CD8-positive, alpha-beta memory T cell (primary cell): Measurements from ENCODE around the gene KAZN. TPM values are rescaled to one million over a fixed set of nuclear protein-coding genes. Genes with fewer than 3 reads are reported as not detected.

Source experiments
- CTCF ChIA-PET: fragments of 350-600 bp; sonication (Branson Sonifier 250); formaldehyde crosslinking; loops from one replicate; lab custom pipeline; 2021; ENCODE audit warnings: antibody characterized with exemption; lab: Charles Lee
- POLR2A ChIA-PET: fragments of 350-600 bp; sonication (Branson Sonifier 250); formaldehyde crosslinking; loops from one replicate; lab custom pipeline; 2021; ENCODE audit warnings: antibody characterized with exemption; lab: Charles Lee
- DNase-seq, 5 donors: peaks; one replicate each; pipeline versions ENCODE4 v3.0.0 to v3.0.0-alpha.2; 2020 to 2022; ENCODE audit warnings: mixed read lengths in 1 of 5
- H3K27ac ChIP-seq: one replicate; pipeline ENCODE4 v1.7.0; 2013; ENCODE audit warnings: low read depth, mild to moderate bottlenecking, low read length, moderate library complexity
- H3K27me3 ChIP-seq: 2 replicates; pipeline ENCODE4 v1.7.0; 2013; ENCODE audit warnings: low read length, mild to moderate bottlenecking; ENCODE audit not compliant: insufficient read depth, poor library complexity, severe bottlenecking
- H3K36me3 ChIP-seq: 2 replicates; pipeline ENCODE4 v1.7.0; 2013; ENCODE audit warnings: mild to moderate bottlenecking, low read length, moderate library complexity; ENCODE audit not compliant: insufficient read depth
- H3K4me1 ChIP-seq: 2 replicates; pipeline ENCODE4 v1.7.0; 2013; ENCODE audit warnings: mild to moderate bottlenecking, low read length, moderate library complexity; ENCODE audit not compliant: insufficient read depth
- H3K4me3 ChIP-seq: 2 replicates; pipeline ENCODE4 v1.7.0; 2013; ENCODE audit warnings: mild to moderate bottlenecking, low read length
- H3K9me3 ChIP-seq: 2 replicates; pipeline ENCODE4 v1.7.0; 2013; ENCODE audit warnings: mild to moderate bottlenecking, low read length
- H3K27ac Mint-ChIP-seq, 8 donors: one replicate each; pipeline ENCODE4 v1.8.0; 2020 to 2021; ENCODE audit warnings: mixed read lengths in 8 of 8, mild to moderate bottlenecking in 6 of 8, inconsistent platforms in 3 of 8, moderate library complexity in 3 of 8
- H3K27me3 Mint-ChIP-seq, 2 donors: one replicate each; pipeline ENCODE4 v1.8.0; 2020 to 2021; ENCODE audit warnings: mixed read lengths in 2 of 2, mild to moderate bottlenecking in 1 of 2, moderate library complexity in 1 of 2
- H3K36me3 Mint-ChIP-seq, 3 donors: one replicate each; pipeline ENCODE4 v1.8.0; 2020 to 2021; ENCODE audit warnings: mixed read lengths in 3 of 3, inconsistent platforms in 1 of 3, mild to moderate bottlenecking in 1 of 3
- H3K4me1 Mint-ChIP-seq, 3 donors: one replicate each; pipeline ENCODE4 v1.8.0; 2020 to 2021; ENCODE audit warnings: mixed read lengths in 3 of 3, inconsistent platforms in 1 of 3, mild to moderate bottlenecking in 1 of 3
- H3K4me3 Mint-ChIP-seq, 7 donors: one replicate each; pipeline ENCODE4 v1.8.0; 2020 to 2021; ENCODE audit warnings: mixed read lengths in 7 of 7, mild to moderate bottlenecking in 6 of 7, moderate library complexity in 4 of 7, inconsistent platforms in 2 of 7
- H3K9me3 Mint-ChIP-seq, 5 donors: one replicate each; pipeline ENCODE4 v1.8.0; 2020 to 2022; ENCODE audit warnings: mixed read lengths in 5 of 5, mild to moderate bottlenecking in 3 of 5, moderate library complexity in 2 of 5, inconsistent platforms in 1 of 5
- polyA plus RNA-seq: library from polyadenylated mRNA; unstranded; fragments of 300-500 nt; fragmentation: Illumina TruSeq; gene quantifications from one replicate; pipeline ENCODE4 v1.2.3, GENCODE V29; 2021
- total RNA-seq, 2 experiments: library from RNA; stranded (reverse); gene quantifications; one replicate each; pipeline ENCODE4 v1.2.3, GENCODE V29; 2021

Gene KAZN
- total and polyA plus RNA-seq, 3 experiments from 2014 or later, result 0.15 to 0.35 (median 0.18) TPM

DNA sequence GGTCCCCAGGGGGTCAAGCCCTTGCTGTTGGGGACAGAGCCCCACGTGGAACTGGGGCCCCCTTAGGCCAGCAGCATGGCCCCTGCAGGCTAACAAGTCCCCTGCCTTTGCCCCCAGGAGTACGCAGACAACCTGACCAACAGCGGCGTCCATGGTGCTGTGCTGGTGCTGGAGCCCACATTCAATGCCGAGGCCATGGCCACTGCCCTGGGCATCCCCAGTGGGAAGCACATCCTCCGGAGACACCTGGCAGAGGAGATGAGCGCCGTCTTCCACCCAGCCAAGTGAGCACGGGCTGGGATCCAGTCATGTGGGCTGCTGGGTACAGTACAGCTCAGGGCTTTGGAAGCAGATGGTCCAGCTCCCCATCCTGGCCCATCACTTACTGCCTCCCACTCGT is 505.4 kb downstream of the KAZN start:
- peaks cover 9% of the 10 kb centered on the region for H3K27me3 ChIP-seq
- H3K27me3 Mint-ChIP-seq, result peaks cover 22 to 39% of the 10 kb centered on the region in 2 donors

DNA sequence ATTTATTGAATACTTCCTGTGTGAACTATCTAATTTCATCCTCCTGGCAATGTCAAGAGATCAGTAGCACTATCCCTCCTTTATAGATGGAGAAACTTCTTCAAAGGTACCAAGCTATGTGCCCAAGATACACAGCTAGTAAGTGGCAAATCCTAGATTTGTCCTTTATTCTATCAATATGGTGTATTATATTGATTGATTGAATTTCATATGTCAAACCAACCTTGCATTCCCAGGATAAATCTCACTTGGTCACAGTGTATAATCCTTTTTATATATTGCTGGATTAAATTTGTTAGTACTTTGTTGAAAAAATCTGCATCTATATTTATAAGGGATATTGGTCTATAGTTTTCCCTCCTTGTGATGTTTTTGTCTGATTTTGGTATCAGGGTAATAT is 506.3 kb downstream of the KAZN start:
- Mint-ChIP-seq H3K4me1 (peaks cover 2 to 15% (median 13%) of the 10 kb centered on the region in 3 donors), H3K4me3 (no peak overlapping the region), H3K36me3 (no peaks in the 10 kb centered on the region), H3K27ac (no peak overlapping the region), H3K27me3 (peaks cover 20 to 30% of the 10 kb centered on the region in 2 donors), H3K9me3 (peaks cover 0 to 5% (median 1%) of the 10 kb centered on the region in 5 donors)
- Histone ChIP-seq H3K36me3 (no peaks in the 10 kb centered on the region), H3K9me3 (no peaks in the 10 kb centered on the region), H3K4me3 (no peak overlapping the region), H3K4me1 (no peaks in the 10 kb centered on the region), H3K27me3 (peaks cover 9% of the 10 kb centered on the region), H3K27ac (no peak overlapping the region)
- POLR2A ChIA-PET, result no interaction called here
- DNase-seq, result no peak
- CTCF ChIA-PET, result no interaction called here

More for the DNA sequence above, 505.4 kb downstream of the KAZN start:
- Histone ChIP-seq H3K4me1 (no peaks in the 10 kb centered on the region), H3K27ac (no peak overlapping the region), H3K36me3 (no peaks in the 10 kb centered on the region), H3K4me3 (no peak overlapping the region), H3K9me3 (no peaks in the 10 kb centered on the region)
- ChIA-PET POLR2A (no interaction called here), CTCF (no interaction called here)
- peaks cover 2 to 16% (median 13%) of the 10 kb centered on the region in 3 donors for H3K4me1 Mint-ChIP-seq
- peak in 1 of 5 donors; percentile 21 for DNase-seq
- H3K4me3 Mint-ChIP-seq, result no peak overlapping the region
- no peak overlapping the region for H3K27ac Mint-ChIP-seq
- peaks cover 0 to 5% (median 1%) of the 10 kb centered on the region in 5 donors for H3K9me3 Mint-ChIP-seq
- H3K36me3 Mint-ChIP-seq, result no peaks in the 10 kb centered on the region

DNA sequence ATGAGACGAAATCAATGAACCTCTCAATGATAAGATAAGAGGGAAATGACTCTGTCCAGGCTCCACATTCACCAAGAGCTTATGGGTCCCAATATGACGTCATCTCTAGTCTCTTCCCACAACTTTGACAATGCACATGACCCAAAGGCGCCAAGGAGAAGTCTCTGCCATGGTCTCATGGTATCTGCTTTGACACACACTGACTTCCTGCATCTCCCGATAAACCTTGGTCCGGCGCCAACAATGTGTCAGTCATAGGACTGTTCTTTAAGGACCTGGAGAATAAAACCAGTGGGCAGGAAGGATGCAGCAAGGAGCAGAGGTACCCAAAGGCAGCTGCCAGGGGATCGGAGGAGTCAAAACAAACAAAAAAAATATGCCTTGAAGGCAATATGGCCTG is 508.1 kb downstream of the KAZN start:
- Histone ChIP-seq H3K27me3 (no peaks in the 10 kb centered on the region), H3K4me3 (no peak overlapping the region), H3K9me3 (no peaks in the 10 kb centered on the region), H3K4me1 (no peaks in the 10 kb centered on the region), H3K36me3 (no peaks in the 10 kb centered on the region), H3K27ac (no peak overlapping the region)
- peaks cover 0 to 5% (median 1%) of the 10 kb centered on the region in 5 donors for H3K9me3 Mint-ChIP-seq
- H3K36me3 Mint-ChIP-seq, result no peaks in the 10 kb centered on the region
- no peak overlapping the region for H3K4me3 Mint-ChIP-seq
- peak in 1 of 5 donors; percentile 23 for DNase-seq
- H3K27me3 Mint-ChIP-seq, result peaks cover 10 to 12% of the 10 kb centered on the region in 2 donors
- H3K27ac Mint-ChIP-seq, result no peak overlapping the region
- ChIA-PET POLR2A (no interaction called here), CTCF (no interaction called here)
- H3K4me1 Mint-ChIP-seq, result peaks cover 0 to 2% (median 0%) of the 10 kb centered on the region in 3 donors

DNA sequence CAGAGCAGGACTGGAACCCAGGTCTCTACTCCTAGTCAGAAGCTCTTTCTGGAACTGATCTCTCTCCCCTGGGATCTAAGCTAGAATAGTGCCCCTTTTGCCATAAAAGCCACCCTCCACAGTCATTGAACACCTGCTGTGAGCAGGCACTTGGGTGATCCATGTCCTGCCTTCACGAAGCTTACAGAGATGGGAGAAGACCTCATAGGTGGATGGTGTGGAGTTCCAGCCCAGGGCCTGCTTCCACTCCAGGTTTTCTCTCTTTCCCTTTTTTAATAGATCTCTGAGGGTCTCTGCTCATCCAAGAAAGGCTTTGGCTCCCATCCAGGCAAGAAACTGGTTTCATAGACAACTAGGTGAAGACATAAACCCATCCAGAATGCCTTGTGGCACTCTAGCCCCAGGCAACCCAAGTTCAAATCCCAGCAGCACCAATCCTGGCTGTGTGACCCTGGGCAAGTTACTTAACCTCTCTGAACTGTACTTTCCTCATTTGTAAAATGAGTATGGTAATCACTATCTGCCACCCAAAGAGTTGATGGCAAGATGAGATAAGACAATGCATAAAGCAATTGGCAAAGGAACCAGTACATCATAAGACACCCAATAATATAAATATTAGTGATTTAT is 508.7 kb downstream of the KAZN start:
- no peak overlapping the region for H3K4me3 ChIP-seq
- H3K4me1 ChIP-seq, result no peaks in the 10 kb centered on the region
- H3K4me3 Mint-ChIP-seq, result no peak overlapping the region
- no peaks in the 10 kb centered on the region for H3K9me3 ChIP-seq
- peaks cover 0 to 5% (median 1%) of the 10 kb centered on the region in 5 donors for H3K9me3 Mint-ChIP-seq
- H3K27me3 Mint-ChIP-seq, result peaks cover 7 to 10% of the 10 kb centered on the region in 2 donors
- H3K27ac ChIP-seq, result no peak overlapping the region
- CTCF ChIA-PET, result no interaction called here
- no peaks in the 10 kb centered on the region for H3K36me3 ChIP-seq
- H3K4me1 Mint-ChIP-seq, result peaks cover 0 to 3% (median 0%) of the 10 kb centered on the region in 3 donors
- no peaks in the 10 kb centered on the region for H3K36me3 Mint-ChIP-seq
- peak in 1 of 5 donors; percentile 33 for DNase-seq
- POLR2A ChIA-PET, result no interaction called here
- no peak overlapping the region for H3K27ac Mint-ChIP-seq
- H3K27me3 ChIP-seq, result no peaks in the 10 kb centered on the region

GRCh38 chr1:15107911-15108310 is 509.4 kb downstream of the KAZN start:
- Histone ChIP-seq H3K36me3 (no peaks in the 10 kb centered on the region), H3K4me1 (no peaks in the 10 kb centered on the region), H3K9me3 (no peaks in the 10 kb centered on the region), H3K27me3 (no peaks in the 10 kb centered on the region), H3K4me3 (no peak overlapping the region), H3K27ac (no peak overlapping the region)
- no peak overlapping the region for H3K4me3 Mint-ChIP-seq
- H3K36me3 Mint-ChIP-seq, result no peaks in the 10 kb centered on the region
- DNase-seq, result no peak
- CTCF ChIA-PET, result no interaction called here
- peaks cover 0 to 5% (median 0%) of the 10 kb centered on the region in 3 donors for H3K4me1 Mint-ChIP-seq
- peaks cover 9 to 10% of the 10 kb centered on the region in 2 donors for H3K27me3 Mint-ChIP-seq
- POLR2A ChIA-PET, result no interaction called here
- peaks cover 0 to 5% (median 1%) of the 10 kb centered on the region in 5 donors for H3K9me3 Mint-ChIP-seq
- no peak overlapping the region for H3K27ac Mint-ChIP-seq

GRCh38 chr1:15110128-15110866 is 511.8 kb downstream of the KAZN start:
- no peak overlapping the region for H3K4me3 Mint-ChIP-seq
- Histone ChIP-seq H3K27me3 (no peaks in the 10 kb centered on the region), H3K4me1 (no peaks in the 10 kb centered on the region), H3K9me3 (no peaks in the 10 kb centered on the region), H3K27ac (no peak overlapping the region), H3K36me3 (no peaks in the 10 kb centered on the region), H3K4me3 (no peak overlapping the region)
- H3K4me1 Mint-ChIP-seq, result peaks cover 0 to 5% (median 0%) of the 10 kb centered on the region in 3 donors
- peaks cover 0 to under 1% (median 0%) of the 10 kb centered on the region in 5 donors for H3K9me3 Mint-ChIP-seq
- peaks cover 9 to 17% of the 10 kb centered on the region in 2 donors for H3K27me3 Mint-ChIP-seq
- POLR2A ChIA-PET, result no interaction called here
- CTCF ChIA-PET, result interaction anchor here (0.7 kb wide), 1 partner anchor 12 kb away, joined by 3 read pairs; no protein-coding TSS in a partner anchor
- H3K27ac Mint-ChIP-seq, result no peak overlapping the region
- no peaks in the 10 kb centered on the region for H3K36me3 Mint-ChIP-seq
- peak in 1 of 5 donors; percentile 9 for DNase-seq

GRCh38 chr1:15110867-15111230 is 512.4 kb downstream of the KAZN start:
- H3K27me3 ChIP-seq, result no peaks in the 10 kb centered on the region
- Mint-ChIP-seq H3K36me3 (no peaks in the 10 kb centered on the region), H3K9me3 (no peaks in the 10 kb centered on the region), H3K4me3 (no peak overlapping the region), H3K27ac (no peak overlapping the region), H3K27me3 (peaks cover 9 to 20% of the 10 kb centered on the region in 2 donors), H3K4me1 (peaks cover 0 to 5% (median 0%) of the 10 kb centered on the region in 3 donors)
- ChIA-PET CTCF (interaction anchor here (0.7 kb wide), 1 partner anchor 13 kb away, joined by 3 read pairs; no protein-coding TSS in a partner anchor), POLR2A (no interaction called here)
- DNase-seq, result peak in 1 of 5 donors; percentile 29
- no peaks in the 10 kb centered on the region for H3K4me1 ChIP-seq
- H3K4me3 ChIP-seq, result no peak overlapping the region
- H3K9me3 ChIP-seq, result no peaks in the 10 kb centered on the region
- no peaks in the 10 kb centered on the region for H3K36me3 ChIP-seq
- no peak overlapping the region for H3K27ac ChIP-seq

GRCh38 chr1:15113146-15113545 is 514.7 kb downstream of the KAZN start:
- H3K27me3 Mint-ChIP-seq, result peaks cover 1 to 21% of the 10 kb centered on the region in 2 donors
- POLR2A ChIA-PET, result no interaction called here
- peak overlapping the region in 1 of 8 donors; percentile 9 for H3K27ac Mint-ChIP-seq
- no peak overlapping the region for H3K27ac ChIP-seq
- no peaks in the 10 kb centered on the region for H3K36me3 ChIP-seq
- H3K4me1 ChIP-seq, result no peaks in the 10 kb centered on the region
- DNase-seq, result no peak
- no peaks in the 10 kb centered on the region for H3K9me3 Mint-ChIP-seq
- no peaks in the 10 kb centered on the region for H3K9me3 ChIP-seq
- H3K4me3 ChIP-seq, result no peak overlapping the region
- H3K27me3 ChIP-seq, result no peaks in the 10 kb centered on the region
- H3K4me1 Mint-ChIP-seq, result peaks cover 0 to 5% (median 0%) of the 10 kb centered on the region in 3 donors
- CTCF ChIA-PET, result no interaction called here
- H3K36me3 Mint-ChIP-seq, result no peaks in the 10 kb centered on the region
- H3K4me3 Mint-ChIP-seq, result no peak overlapping the region
